HEK293T (cell line): Measurements from ENCODE around the gene APP.

ENCODE experiments used
- FOXA1 ChIP-seq: fragments of 450-650 bp; IDR thresholded peaks from 2 replicates; pipeline ENCODE4 v1.6.1; 2016; ENCODE audit warnings: mild to moderate bottlenecking
- FOXM1 ChIP-seq: fragments of 450-650 bp; IDR thresholded peaks from 2 replicates; pipeline ENCODE4 v1.6.1; 2017; ENCODE audit warnings: mild to moderate bottlenecking, borderline replicate concordance
- PKNOX1 ChIP-seq: fragments of 450-650 bp; IDR thresholded peaks from 2 replicates; pipeline ENCODE4 v1.6.1; 2016
- SUZ12 ChIP-seq: fragments of 450-650 bp; IDR thresholded peaks from 2 replicates; pipeline ENCODE4 v1.6.1; 2016; ENCODE audit warnings: mild to moderate bottlenecking

GRCh38 chr21:26124421-26124833 lies 46.1 kb downstream of the APP start:
- TF ChIP-seq FOXM1 (no peak), PKNOX1 (peak; percentile 54), FOXA1 (no peak), SUZ12 (no peak)
